Measurements from ENCODE around the gene TCF7L1.

DNA sequence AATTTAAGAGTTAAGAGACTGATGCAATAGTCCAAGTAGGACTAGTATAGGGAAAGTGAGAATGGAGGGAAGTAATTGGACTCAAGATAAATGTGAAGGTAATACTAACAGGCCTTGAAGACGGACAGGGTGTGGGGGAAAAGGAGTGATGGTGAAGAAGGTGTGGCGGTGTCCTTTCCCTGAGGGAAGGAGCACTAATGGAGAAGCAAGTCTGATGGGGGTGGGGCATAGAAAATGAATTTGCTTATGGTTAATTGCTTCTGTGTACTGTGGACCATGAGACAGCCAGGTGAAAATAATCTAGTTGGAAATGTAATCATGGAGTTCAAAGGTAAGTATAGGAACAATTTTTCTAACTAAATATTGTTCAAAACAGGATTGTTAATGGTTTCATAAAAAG, 201.7 kb downstream of the TCF7L1 start:
- TF ChIP-seq, protein P1, sequence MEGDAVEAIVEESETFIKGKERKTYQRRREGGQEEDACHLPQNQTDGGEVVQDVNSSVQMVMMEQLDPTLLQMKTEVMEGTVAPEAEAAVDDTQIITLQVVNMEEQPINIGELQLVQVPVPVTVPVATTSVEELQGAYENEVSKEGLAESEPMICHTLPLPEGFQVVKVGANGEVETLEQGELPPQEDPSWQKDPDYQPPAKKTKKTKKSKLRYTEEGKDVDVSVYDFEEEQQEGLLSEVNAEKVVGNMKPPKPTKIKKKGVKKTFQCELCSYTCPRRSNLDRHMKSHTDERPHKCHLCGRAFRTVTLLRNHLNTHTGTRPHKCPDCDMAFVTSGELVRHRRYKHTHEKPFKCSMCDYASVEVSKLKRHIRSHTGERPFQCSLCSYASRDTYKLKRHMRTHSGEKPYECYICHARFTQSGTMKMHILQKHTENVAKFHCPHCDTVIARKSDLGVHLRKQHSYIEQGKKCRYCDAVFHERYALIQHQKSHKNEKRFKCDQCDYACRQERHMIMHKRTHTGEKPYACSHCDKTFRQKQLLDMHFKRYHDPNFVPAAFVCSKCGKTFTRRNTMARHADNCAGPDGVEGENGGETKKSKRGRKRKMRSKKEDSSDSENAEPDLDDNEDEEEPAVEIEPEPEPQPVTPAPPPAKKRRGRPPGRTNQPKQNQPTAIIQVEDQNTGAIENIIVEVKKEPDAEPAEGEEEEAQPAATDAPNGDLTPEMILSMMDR (IDR thresholded peaks at IDR 0.05) = no peak
- no peak for TF ChIP-seq POLR2A (IDR thresholded peaks at IDR 0.05)

Measured in uterus (tissue), 2 donors.